ENCODE data around the gene COA6.

COA6 gene

GRCh38 chr1:234412830-234413229, 39.6 kb downstream of the COA6 start:
- DNase-seq (ENCODE audit: low read depth): no peak

GRCh38 chr1:234413485-234413884, 40.2 kb downstream of the COA6 start:
- DNase-seq (ENCODE audit: low read depth): no peak

- no peak for DNase-seq (ENCODE audit: low read depth)
These were observed 40.7 kb downstream of the COA6 start for GRCh38 chr1:234413990-234414389.

GRCh38 chr1:234427950-234428646, 54.8 kb downstream of the COA6 start:
- no peak for DNase-seq (ENCODE audit: low read depth)

GRCh38 chr1:234429434-234429806, 56.2 kb downstream of the COA6 start:
- no peak for DNase-seq (ENCODE audit: low read depth)

- DNase-seq (ENCODE audit: low read depth): no peak
These were observed 57.4 kb downstream of the COA6 start for GRCh38 chr1:234430691-234431090.

- DNase-seq (ENCODE audit: low read depth): no peak
These were observed 58.0 kb downstream of the COA6 start for GRCh38 chr1:234431255-234431654.

- no peak for DNase-seq (ENCODE audit: low read depth)
These were observed 60.5 kb downstream of the COA6 start for GRCh38 chr1:234433563-234434285.
